Kidney epithelial cell (primary cell): ENCODE data around the gene CES2. TPM values are rescaled to one million over a fixed set of nuclear protein-coding genes. Genes with fewer than 3 reads are reported as not detected.
"Not testable (repeated sequence)": the region's sequence is repeated elsewhere in the genome, so short reads cannot be mapped to it uniquely, and the experiment has no call there.

Experiments used
- DNase-seq: peaks from one replicate; pipeline ENCODE4 v3.0.0-alpha.2; 2010; ENCODE audit warnings: low read depth
- H3K27me3 ChIP-seq: 2 replicates; pipeline ENCODE4 v1.6.0; 2011; ENCODE audit warnings: low read length; ENCODE audit not compliant: control insufficient read depth, insufficient read depth
- H3K36me3 ChIP-seq: 2 replicates; pipeline ENCODE4 v1.5.1; 2011; ENCODE audit warnings: low read length; ENCODE audit not compliant: control insufficient read depth, insufficient read depth
- H3K4me3 ChIP-seq: 2 replicates; pipeline ENCODE4 v1.5.1; 2011; ENCODE audit warnings: low read depth, mild to moderate bottlenecking, control low read depth, low read length
- CTCF ChIP-seq: IDR thresholded peaks from 2 replicates; pipeline ENCODE4 v1.5.1; 2011; ENCODE audit warnings: mild to moderate bottlenecking, moderate library complexity, low read length, control low read depth, inconsistent platforms; ENCODE audit not compliant: insufficient read depth, poor library complexity, severe bottlenecking
- total RNA-seq: library from RNA; depleted of rRNA; stranded (reverse); fragments of >200 nt; gene quantifications from 2 replicates; pipeline ENCODE4 v1.2.3, GENCODE V29; 2015

Gene CES2
- total RNA-seq, 1 donor from 2014 or later: 48.0 TPM

- Histone ChIP-seq H3K27me3 (no peaks in the 10 kb centered on the region), H3K4me3 (no peak overlapping the region), H3K36me3 (no peaks in the 10 kb centered on the region)
- no peak for TF ChIP-seq CTCF
- no peak for DNase-seq
Measured at GRCh38 chr16:66895999-66896398, 39.3 kb upstream of the CES2 start.

DNA sequence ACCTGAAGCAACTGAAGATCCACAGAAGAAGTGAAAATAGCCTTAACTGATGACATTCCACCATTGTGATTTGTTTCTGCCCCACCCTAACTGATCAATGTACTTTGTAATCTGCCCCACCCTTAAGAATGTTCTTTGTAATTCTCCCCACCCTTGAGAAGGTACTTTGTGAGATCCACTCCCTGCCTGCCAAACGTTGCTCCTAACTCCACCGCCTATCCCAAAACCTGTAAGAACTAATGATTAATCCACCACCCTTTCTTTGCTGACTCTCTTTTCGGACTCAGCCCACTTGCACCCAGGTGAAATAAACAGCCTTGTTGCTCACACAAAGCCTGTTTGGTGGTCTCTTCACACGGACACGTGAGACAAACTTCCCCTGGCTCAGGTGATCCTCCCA lies 38.6 kb upstream of the CES2 start:
- not testable (repeated sequence) for H3K27me3 ChIP-seq, DNase-seq, H3K36me3 ChIP-seq, H3K4me3 ChIP-seq

DNA sequence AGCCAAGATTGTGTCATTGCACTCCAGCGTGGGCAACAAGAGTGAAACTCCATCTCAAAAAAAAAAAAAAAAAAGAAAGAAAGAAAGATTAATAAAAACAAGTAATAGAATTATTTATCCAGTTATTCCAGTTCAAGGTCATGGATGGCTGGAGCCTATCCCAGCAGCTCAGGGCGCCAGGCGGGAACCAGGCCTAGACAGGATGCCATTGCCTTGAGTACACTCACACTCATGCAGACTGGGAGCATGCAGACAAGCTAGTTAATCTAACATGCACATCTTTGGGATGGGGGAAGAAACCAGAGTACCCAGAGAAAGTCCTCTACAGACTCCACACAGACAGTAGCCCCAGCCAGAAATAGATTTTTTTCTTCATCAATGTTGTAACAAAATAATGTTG lies 37.1 kb upstream of the CES2 start:
- Histone ChIP-seq H3K36me3 (no peaks in the 10 kb centered on the region), H3K27me3 (no peaks in the 10 kb centered on the region), H3K4me3 (no peak overlapping the region)
- peak; percentile 42 for DNase-seq
- no peak for TF ChIP-seq CTCF

DNA sequence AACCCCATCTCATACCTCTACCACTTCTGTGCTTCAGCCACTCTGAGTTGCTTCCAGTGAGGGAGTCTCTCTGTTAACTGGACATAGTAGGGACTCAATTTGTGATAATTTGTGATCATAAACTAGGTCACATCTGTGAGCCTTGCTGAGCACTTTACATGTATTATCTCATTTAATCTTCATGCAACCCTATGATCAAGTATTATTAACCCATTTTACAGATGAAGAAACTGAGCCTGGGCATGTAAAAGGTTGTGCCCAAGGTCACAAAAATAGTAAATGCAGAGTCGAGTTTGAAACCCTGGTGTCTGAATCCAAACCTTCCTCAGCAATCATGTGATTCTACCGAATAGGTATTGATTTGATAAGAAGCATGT lies 36.4 kb upstream of the CES2 start:
- no peak overlapping the region for H3K4me3 ChIP-seq
- H3K27me3 ChIP-seq: no peaks in the 10 kb centered on the region
- H3K36me3 ChIP-seq: no peaks in the 10 kb centered on the region
- no peak for DNase-seq
- TF ChIP-seq CTCF: no peak

DNA sequence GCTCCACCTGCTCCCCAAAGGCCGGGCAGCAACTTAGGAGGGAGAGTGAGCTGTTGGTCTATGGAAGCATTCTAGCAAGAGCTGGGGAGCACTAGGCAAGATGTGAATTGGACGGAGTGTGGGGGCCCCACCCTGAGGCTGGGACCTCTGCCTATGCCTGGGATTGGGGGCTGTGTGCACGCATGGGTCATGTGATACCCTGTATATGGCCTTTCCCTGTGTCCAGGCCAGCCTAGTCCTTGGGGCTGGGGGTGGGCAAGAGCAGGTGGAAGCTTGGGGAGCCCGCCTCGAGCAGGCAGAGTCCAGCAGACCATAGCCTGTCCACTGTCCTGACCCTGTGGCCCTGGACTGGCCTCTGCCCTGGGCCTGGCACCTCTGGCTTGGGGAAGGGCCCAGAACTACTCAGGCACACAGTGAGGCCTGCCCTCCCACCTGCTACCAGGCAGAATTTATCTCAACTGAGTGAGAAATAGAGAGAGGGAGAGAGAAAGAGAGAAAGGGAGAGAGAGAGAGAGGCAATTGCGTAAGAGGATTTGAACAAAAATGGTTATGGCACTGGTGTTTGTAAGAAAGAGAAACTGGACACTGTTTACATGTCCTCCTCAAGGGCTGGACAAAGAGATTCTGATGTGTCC lies 35.9 kb upstream of the CES2 start:
- Histone ChIP-seq H3K36me3 (no peaks in the 10 kb centered on the region), H3K27me3 (no peaks in the 10 kb centered on the region), H3K4me3 (no peak overlapping the region)
- no peak for DNase-seq
- TF ChIP-seq CTCF: no peak

GRCh38 chr16:66899945-66900710 lies 35.2 kb upstream of the CES2 start:
- DNase-seq: peak; percentile 62
- TF ChIP-seq CTCF: no peak

More at GRCh38 chr16:66899945-66900710, 35.2 kb upstream of the CES2 start:
- Histone ChIP-seq H3K27me3 (no peaks in the 10 kb centered on the region), H3K36me3 (no peaks in the 10 kb centered on the region), H3K4me3 (no peak overlapping the region)
